Gastrocnemius medialis (tissue), 4 donors: Measurements from ENCODE around the gene PKHD1.

Experiments
- POLR2A ChIP-seq, 2 donors: fragments of 450-650 bp; IDR thresholded peaks; one replicate each; pipeline ENCODE4 v1.6.1; 2017; ENCODE audit warnings: antibody characterized with exemption in 2 of 2, mild to moderate bottlenecking in 2 of 2, moderate library complexity in 2 of 2
- TF ChIP-seq, protein P1 (sequence below), 5 experiments: fragments of 450-650 bp in 3 of 5; fragments of 200-600 bp in 2 of 5; sonication (generic) in 2 of 5; IDR thresholded peaks in 4 of 5; conservative IDR thresholded peaks in 1 of 5; 1 replicate in 4 of 5; 2 replicates in 1 of 5; pipeline ENCODE4 v1.5.1; 2016 to 2019; ENCODE audit warnings: antibody characterized with exemption in 5 of 5, mild to moderate bottlenecking in 3 of 5, moderate library complexity in 3 of 5

DNA sequence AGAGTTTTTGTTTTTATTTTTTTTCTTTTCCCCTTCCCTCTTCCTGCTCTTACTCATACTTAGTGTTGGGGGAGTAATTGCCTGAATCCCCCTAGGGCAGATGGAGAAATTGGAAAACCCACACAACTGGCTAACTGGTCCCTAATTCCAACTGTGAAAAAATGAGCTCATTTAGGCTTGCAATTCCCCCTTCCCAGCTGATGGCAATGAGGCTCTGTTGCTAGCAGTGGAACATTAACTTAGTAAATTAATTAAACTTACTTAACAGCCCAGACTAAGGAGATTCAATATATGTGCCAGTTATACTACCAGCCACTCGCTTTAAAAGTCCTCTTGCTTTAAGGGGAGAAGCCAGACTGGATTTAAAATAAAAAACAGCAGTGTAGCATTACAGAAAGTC lies 76.6 kb downstream of the PKHD1 start:
- TF ChIP-seq, protein P1, sequence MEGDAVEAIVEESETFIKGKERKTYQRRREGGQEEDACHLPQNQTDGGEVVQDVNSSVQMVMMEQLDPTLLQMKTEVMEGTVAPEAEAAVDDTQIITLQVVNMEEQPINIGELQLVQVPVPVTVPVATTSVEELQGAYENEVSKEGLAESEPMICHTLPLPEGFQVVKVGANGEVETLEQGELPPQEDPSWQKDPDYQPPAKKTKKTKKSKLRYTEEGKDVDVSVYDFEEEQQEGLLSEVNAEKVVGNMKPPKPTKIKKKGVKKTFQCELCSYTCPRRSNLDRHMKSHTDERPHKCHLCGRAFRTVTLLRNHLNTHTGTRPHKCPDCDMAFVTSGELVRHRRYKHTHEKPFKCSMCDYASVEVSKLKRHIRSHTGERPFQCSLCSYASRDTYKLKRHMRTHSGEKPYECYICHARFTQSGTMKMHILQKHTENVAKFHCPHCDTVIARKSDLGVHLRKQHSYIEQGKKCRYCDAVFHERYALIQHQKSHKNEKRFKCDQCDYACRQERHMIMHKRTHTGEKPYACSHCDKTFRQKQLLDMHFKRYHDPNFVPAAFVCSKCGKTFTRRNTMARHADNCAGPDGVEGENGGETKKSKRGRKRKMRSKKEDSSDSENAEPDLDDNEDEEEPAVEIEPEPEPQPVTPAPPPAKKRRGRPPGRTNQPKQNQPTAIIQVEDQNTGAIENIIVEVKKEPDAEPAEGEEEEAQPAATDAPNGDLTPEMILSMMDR (IDR thresholded peaks at IDR 0.05 in 4 of 5, conservative IDR thresholded peaks at IDR 0.05 in 1 of 5), result no peak
- no peak for TF ChIP-seq POLR2A (IDR thresholded peaks at IDR 0.05)
